ENCODE results near the gene ELOVL3. TPM values are rescaled to one million over a fixed set of nuclear protein-coding genes. Genes with fewer than 3 reads are reported as not detected.

ELOVL3 gene
- polyA plus RNA-seq, 1 donor (not counting 4 experiments of a cell fraction or from before 2014, with no cell fraction given), result 0.26 TPM

DNA sequence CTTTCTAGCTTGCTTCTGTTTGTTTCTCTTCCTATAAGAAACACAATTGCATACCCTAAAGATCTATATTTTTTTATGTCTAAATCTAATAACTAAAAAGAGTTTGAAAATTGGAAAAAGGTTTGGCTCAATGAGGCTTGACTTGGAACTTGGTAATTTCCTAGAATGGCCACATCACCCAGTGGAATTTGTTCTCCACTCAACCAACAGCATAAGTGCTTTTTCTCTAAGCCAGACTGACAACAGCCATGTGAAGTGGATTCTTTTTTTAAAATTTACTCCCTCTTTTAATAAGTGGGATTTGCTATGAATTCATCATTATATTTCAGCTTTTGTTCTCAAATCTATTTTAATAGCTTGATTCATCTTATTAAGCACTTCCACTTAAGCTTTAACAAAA is 53.0 kb downstream of the ELOVL3 start:
- H4K20me1 ChIP-seq (ENCODE audit: control insufficient read depth, extremely low read depth, insufficient read depth, low read length), result peaks cover 5% of the 10 kb centered on the region

More for the DNA sequence above, 53.0 kb downstream of the ELOVL3 start:
- dilution Hi-C loops (cut with MboI; ENCODE audit: extremely low pct_ligation_motif_present, low sequenced_read_pairs), result no loop called here
- Histone ChIP-seq H3K4me2 (ENCODE audit: control insufficient read depth, extremely low read depth, insufficient read depth, low read depth, low read length) (no peak overlapping the region), H3K9me1 (ENCODE audit: control insufficient read depth, extremely low read depth, insufficient read depth, low read length) (peaks cover 5% of the 10 kb centered on the region), H3K27ac (ENCODE audit: control insufficient read depth, insufficient read depth, low read length) (no peak overlapping the region), H3K4me3 (ENCODE audit: control insufficient read depth in 2 of 3, extremely low read depth in 1 of 3, insufficient read depth in 2 of 3, low read depth in 1 of 3, low read length in 3 of 3) (no peak overlapping the region), H3K27me3 (ENCODE audit: control insufficient read depth, extremely low read depth, insufficient read depth, low read length) (no peaks in the 10 kb centered on the region), H3K36me3 (ENCODE audit: control insufficient read depth in 2 of 2, extremely low read depth in 1 of 2, insufficient read depth in 2 of 2, low read length in 2 of 2) (no peaks in the 10 kb centered on the region), H3K4me1 (ENCODE audit: control insufficient read depth, extremely low read depth, insufficient read depth, low read length) (peaks cover 31% of the 10 kb centered on the region), H3K9me3 (ENCODE audit: control insufficient read depth, low read depth, low read length) (no peaks in the 10 kb centered on the region), H3K9ac (ENCODE audit: control insufficient read depth, extremely low read depth, insufficient read depth, low read length) (no peak overlapping the region), H3K79me2 (ENCODE audit: control insufficient read depth, insufficient read depth, low read length) (peaks cover 59% of the 10 kb centered on the region), H2AFZ (ENCODE audit: control insufficient read depth, low read length) (no peak overlapping the region)
- TF ChIP-seq, protein P1, sequence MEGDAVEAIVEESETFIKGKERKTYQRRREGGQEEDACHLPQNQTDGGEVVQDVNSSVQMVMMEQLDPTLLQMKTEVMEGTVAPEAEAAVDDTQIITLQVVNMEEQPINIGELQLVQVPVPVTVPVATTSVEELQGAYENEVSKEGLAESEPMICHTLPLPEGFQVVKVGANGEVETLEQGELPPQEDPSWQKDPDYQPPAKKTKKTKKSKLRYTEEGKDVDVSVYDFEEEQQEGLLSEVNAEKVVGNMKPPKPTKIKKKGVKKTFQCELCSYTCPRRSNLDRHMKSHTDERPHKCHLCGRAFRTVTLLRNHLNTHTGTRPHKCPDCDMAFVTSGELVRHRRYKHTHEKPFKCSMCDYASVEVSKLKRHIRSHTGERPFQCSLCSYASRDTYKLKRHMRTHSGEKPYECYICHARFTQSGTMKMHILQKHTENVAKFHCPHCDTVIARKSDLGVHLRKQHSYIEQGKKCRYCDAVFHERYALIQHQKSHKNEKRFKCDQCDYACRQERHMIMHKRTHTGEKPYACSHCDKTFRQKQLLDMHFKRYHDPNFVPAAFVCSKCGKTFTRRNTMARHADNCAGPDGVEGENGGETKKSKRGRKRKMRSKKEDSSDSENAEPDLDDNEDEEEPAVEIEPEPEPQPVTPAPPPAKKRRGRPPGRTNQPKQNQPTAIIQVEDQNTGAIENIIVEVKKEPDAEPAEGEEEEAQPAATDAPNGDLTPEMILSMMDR (optimal IDR thresholded peaks at IDR 0.05 in 1 of 3, IDR thresholded peaks at IDR 0.05 in 1 of 3, conservative IDR thresholded peaks at IDR 0.05 in 1 of 3; ENCODE audit: extremely low read depth in 1 of 3, insufficient read depth in 2 of 3, low read length in 3 of 3), result no peak
- no peak for TF ChIP-seq EZH2 (IDR thresholded peaks at IDR 0.05; ENCODE audit: low read length)
- FAIRE-seq (no peak), DNase-seq (ENCODE audit: low read depth, low spot score) (no peak)

Other genes starting within 250 kb of the ELOVL3 start
- gene ARMH3, start 170.1 kb upstream of the ELOVL3 start, polyA plus RNA-seq, result 23.2 to 25.3 TPM (median 25.2 TPM) in 3 replicates
- gene HPS6, start 160.9 kb upstream of the ELOVL3 start, polyA plus RNA-seq, result 8.6 to 15.7 TPM (median 13.3 TPM) in 3 replicates
- 71.7 to 166 TPM (median 97.3 TPM) in 3 replicates for gene LDB1, start 105.9 kb upstream of the ELOVL3 start, polyA plus RNA-seq
- gene PPRC1, start 93.3 kb upstream of the ELOVL3 start, polyA plus RNA-seq, result 12.9 to 31.0 TPM (median 17.9 TPM) in 3 replicates
- 76.2 to 195 TPM (median 126 TPM) in 3 replicates for gene NOLC1, start 73.9 kb upstream of the ELOVL3 start, polyA plus RNA-seq
- not detected in 3 replicates for gene PITX3, start 15.2 kb downstream of the ELOVL3 start, polyA plus RNA-seq
- gene GBF1, start 19.2 kb downstream of the ELOVL3 start, polyA plus RNA-seq, result 14.7 to 27.0 TPM (median 17.4 TPM) in 3 replicates
- gene NFKB2, start 169.4 kb downstream of the ELOVL3 start, polyA plus RNA-seq, result 14.8 to 16.8 TPM (median 15.8 TPM) in 3 replicates
- 0.10 to 0.81 TPM (median 0.11 TPM) in 3 replicates for gene PSD, start 192.5 kb downstream of the ELOVL3 start, polyA plus RNA-seq
- gene FBXL15, start 194.5 kb downstream of the ELOVL3 start, polyA plus RNA-seq, result 3.1 to 4.9 TPM (median 3.5 TPM) in 3 replicates
- 35.8 to 77.3 TPM (median 46.6 TPM) in 3 replicates for gene CUEDC2, start 206.3 kb downstream of the ELOVL3 start, polyA plus RNA-seq
- 0.60 to 0.81 TPM (median 0.63 TPM) in 3 replicates for gene C10orf95, start 225.2 kb downstream of the ELOVL3 start, polyA plus RNA-seq

All from keratinocyte (primary cell).